HG02678 (cell line): ENCODE data around the gene LAD1.

Experiments
- ATAC-seq: cut with Tn5 transposase; IDR thresholded peaks from one replicate; pipeline ENCODE4 v1.9.1; 2021; ENCODE audit warnings: mild to moderate bottlenecking, moderate library complexity; ENCODE audit not compliant: unreplicated experiment

LAD1 gene

DNA sequence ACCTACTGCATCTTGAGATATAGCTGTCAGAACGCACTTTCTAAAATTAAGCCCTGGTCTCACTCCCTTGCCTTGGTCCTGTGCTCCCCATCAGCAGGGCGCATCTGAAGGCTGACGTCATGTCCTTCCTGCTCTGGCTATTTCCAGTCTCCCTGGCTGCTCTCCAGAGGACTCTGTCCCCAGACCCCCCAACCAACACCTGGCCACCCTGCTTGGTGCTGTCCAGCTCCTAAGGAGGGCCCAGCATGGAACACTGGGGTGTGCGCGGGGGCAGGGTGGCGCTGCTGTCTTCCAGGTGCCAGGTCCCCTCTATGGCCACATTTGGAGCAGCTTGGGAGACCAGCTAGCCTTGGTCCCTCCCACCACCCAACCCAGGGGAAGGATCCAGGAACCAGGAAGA, 29.9 kb downstream of the LAD1 start:
- ATAC-seq: no peak

DNA sequence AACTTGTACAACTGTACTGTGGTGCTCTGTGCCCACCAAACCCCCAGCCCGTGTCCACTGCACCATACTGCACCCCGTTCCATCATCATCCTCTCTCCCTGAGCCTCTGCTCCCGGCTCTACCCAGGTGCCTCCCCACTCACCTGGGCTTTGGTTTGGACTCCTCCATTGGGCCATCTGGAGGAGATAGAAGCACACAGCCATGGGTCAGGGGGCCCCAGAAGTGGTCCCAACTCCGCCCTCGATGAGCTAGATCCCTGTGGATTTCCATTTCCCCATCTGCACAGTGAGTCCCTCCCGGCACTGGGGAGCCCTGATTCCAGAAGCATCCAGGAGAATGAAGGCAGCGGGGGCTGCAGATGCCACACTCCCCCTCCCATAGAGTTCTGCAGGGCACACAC, 32.4 kb downstream of the LAD1 start:
- ATAC-seq: no peak

GRCh38 chr1:201365251-201365650, 33.9 kb downstream of the LAD1 start:
- ATAC-seq: no peak

DNA sequence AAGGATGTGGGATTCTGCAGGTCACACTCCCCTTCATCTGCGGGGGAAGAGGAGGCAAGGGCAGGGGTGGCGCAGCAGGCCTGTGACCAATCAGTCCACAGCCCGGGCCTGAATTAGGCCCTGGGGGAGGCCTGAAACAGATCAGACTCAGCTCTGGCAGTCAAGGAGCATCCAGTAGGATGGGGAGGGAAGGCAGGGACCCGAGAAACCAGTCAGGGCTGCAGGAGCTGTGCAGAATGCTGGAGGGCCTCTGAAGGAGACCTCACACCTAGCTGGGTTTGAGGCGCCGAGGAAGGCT, 34.4 kb downstream of the LAD1 start:
- ATAC-seq: no peak

- ATAC-seq: no peak
Measured at GRCh38 chr1:201363467-201363866, 35.7 kb downstream of the LAD1 start.

GRCh38 chr1:201362906-201363305, 36.2 kb downstream of the LAD1 start:
- ATAC-seq: no peak

- no peak for ATAC-seq
Measured at GRCh38 chr1:201361652-201362504, 37.2 kb downstream of the LAD1 start.

DNA sequence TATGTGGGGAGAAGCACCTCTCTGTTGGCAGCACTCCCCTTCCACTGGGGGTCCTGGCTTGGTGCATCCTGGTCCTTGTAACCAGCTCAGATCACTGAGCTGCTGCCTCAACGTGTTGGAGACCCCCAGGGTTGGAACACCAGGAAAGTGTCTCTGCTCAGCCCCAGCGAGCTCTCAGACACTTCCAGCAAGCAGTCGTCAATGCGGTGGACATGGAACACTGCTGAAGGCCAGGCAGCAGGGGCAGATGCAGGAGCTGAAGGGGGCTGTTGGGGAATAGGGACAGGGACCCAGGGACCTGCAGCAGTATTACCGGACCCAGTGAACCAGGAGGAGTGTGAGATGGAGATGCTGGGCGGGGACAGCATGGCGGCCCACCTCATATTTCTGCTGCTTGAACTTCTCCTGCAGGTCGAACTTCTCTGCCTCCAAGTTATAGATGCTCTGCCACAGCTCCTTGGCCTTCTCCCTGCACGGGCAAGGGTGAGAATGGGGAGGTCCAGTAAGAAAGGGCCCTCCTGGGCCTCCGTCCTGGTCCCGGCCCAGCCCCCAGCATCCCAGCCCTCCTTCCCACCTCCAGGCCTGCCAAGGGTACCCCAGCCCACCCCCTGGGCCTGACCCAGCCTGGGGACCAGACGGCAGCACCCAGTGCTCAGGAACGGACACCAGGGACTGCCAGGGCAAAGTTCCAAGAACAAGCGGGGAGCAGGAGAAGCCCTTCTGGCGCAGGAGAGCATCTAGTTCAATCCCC, 38.0 kb downstream of the LAD1 start:
- ATAC-seq: no peak

- no peak for ATAC-seq
Measured at GRCh38 chr1:201360486-201360885, 38.6 kb downstream of the LAD1 start.

GRCh38 chr1:201359873-201360210, 39.3 kb downstream of the LAD1 start:
- ATAC-seq: no peak

GRCh38 chr1:201359031-201359872, 39.9 kb downstream of the LAD1 start:
- no peak for ATAC-seq

DNA sequence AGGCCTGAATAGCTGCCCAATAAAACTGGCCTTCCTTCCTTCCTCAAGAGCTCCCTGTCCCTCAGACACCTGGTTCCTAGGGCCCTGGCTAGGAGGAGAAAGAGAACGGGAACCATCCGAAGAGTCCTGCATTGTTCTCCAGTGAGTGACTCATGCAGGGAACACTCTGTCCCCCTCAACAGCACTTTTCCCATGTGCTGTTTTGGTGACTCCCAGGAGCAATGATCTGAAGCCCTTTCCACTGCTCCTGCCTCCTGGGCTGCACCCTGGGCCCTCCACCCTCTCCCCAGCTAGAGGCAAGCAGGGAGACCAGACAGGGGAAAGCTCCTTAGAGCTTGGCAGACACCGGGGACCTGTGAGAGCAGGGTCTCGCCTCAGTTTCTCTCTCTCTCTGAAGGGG, 40.5 kb downstream of the LAD1 start:
- ATAC-seq: no peak

GRCh38 chr1:201357636-201358348, 41.3 kb downstream of the LAD1 start:
- ATAC-seq: no peak

GRCh38 chr1:201357211-201357610, 41.9 kb downstream of the LAD1 start:
- no peak for ATAC-seq

- ATAC-seq: no peak
Measured at GRCh38 chr1:201356701-201357100, 42.4 kb downstream of the LAD1 start.

DNA sequence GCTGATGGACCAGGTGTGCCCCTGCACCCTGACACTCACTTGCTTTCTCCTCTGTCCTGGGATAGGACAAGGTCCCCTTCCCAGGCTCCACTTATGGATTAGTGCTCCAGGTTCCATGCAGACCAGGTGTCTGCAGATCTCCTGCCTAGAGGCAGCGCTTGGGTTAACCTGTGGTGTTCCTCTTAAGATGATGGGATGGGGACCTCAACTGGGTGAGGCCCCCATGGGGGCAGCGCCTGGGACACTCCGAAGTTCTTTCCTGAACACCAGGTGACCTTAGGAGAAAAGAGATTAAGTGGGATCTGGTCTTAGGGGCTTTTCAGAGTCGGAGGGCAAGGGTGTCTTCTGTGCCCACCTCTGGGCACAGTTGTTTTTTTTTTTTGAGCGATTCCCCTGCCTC, 42.9 kb downstream of the LAD1 start:
- no peak for ATAC-seq

GRCh38 chr1:201355471-201355870, 43.7 kb downstream of the LAD1 start:
- ATAC-seq: no peak

DNA sequence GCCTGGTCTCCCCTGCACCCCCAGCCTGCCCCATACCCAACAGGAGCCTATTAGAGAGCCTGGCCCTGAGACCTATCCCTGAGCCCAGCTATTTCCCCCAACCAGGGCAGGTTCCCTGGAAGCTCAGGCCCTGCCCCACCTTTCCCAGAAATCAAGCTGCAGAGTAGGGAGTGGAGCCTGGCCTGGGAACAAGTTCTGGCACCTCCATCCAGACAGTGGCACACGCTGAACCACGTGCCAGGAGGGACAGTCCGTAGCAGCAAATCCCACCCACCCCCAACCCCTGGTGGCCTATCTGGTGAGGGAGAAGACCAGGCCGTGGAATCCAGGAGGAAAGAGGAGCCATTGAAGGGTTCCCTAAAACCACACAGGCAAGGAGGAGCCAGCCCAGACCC, 44.2 kb downstream of the LAD1 start:
- no peak for ATAC-seq

DNA sequence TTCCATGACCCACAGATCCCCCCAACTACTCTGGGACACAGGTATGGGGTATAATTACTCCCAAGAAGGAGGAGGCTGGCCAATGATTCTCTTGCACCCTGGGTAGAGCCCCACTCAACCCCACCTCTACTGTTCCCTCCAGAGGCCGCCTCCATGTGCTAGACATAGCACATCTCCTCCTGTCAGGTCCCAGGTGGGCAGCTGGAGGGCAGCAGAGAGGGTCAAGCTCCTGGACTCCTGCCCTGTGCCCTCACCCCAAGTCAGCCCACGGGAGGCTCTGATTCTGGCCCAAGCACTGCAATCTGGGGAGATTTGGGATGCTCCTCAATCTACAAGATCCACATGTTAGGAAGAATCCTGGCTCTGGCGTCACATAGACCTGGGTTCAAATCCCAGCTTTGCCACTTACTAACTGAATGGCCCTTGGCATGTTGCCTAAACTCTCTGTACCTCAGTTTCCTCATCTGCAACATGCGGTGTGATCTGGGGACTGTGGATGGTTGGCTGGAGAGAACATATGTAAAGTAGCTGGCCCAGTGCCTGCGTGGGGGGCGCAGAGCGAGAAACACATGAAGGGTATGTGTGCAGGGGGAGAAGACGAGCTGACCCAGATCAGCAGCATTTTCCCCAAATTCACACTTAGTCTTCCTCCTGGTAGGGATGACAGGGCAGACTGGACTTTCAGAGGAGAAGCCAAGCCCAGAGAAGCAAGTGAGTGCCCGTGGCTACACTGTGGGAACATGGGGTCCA, 44.8 kb downstream of the LAD1 start:
- ATAC-seq: no peak

DNA sequence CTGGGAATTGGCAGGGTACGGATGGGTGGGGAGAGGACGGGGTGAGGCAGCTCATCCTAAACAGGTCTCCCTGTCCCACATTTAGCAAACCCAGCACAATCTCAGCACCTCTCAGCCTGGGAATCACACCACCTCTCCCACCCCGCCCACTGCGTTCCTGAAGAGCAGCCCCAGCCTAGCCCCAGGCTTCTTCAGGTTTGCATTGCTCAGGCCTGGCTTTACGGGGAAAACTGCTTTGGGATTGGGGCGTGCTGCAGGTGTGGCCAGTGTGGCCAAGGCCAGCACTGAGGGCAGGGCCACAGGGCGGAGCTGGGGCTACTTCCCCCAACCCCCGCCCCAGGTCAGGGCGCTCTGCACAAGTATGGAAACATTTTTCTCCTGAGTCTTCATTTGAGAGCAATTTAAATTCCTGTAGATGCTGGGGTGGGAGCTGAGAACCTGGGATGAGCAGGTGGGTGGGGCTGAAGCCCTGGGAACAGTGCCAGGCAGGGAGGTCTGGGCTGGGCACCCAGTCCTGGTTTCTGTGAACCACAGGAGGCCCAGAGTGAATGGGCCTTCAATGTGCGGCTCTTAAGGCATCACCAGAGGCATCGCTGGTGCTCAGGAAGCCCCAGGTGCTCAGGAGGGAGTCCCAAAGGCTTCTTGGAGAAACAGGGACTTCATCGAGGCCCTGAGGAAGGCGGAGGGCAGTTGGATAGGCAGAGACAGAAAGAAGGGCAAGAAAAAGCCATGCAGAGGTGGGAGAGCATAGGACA, 45.8 kb downstream of the LAD1 start:
- ATAC-seq: no peak
